K562 (cell line): ENCODE measurements around the gene SLC19A2. TPM values are rescaled to one million over a fixed set of nuclear protein-coding genes. Genes with fewer than 3 reads are reported as not detected.

ENCODE experiments used
- HSF4 ChIP-seq: fragments of 250-450 bp; sonication (Bioruptor Pico); IDR thresholded peaks from 2 replicates; pipeline ENCODE4 v2.1.2; 2022; ENCODE audit warnings: mild to moderate bottlenecking, moderate library complexity, borderline replicate concordance
- TRIM24 ChIP-seq, 2 experiments: fragments of 450-650 bp; IDR thresholded peaks; 2 replicates each; pipeline ENCODE4 v1.6.1; 2016
- ZNF407 ChIP-seq: fragments of 450-650 bp; IDR thresholded peaks from 2 replicates; pipeline ENCODE4 v1.6.1; 2016; ENCODE audit warnings: low read depth
- polyA plus RNA-seq, 8 experiments: library from polyadenylated mRNA; depleted of rRNA in 4 of 8; stranded (reverse) in 5 of 8; unstranded in 3 of 8; fragments of >200 nt; fragmentation: Nextera tagmentation in 2 of 8; fragmentation: Illumina TruSeq in 1 of 8; extraction: Ambion mirVana in 2 of 8; extraction: Trizol in 1 of 8; gene quantifications; 2 replicates each; pipeline versions ENCODE4 v1.2.1 to v1.2.3, GENCODE V29; 2011 to 2014; ENCODE audit warnings: inconsistent platforms in 1 of 8, missing spikeins in 1 of 8
- total RNA-seq, 7 experiments: library from RNA; depleted of rRNA in 6 of 7; stranded (reverse); fragments of >200 nt in 6 of 7; fragmentation: Illumina TruSeq in 2 of 7; extraction: Trizol in 2 of 7; gene quantifications; 2 replicates each; pipeline versions ENCODE4 v1.2.1 to v1.2.3, GENCODE V29; 2011 to 2021; ENCODE audit warnings: low replicate concordance in 1 of 7

SLC19A2 gene
- total and polyA plus RNA-seq, 9 of the 15 experiments (the other 6 are each of a cell fraction or from before 2014, with no cell fraction given): 7.4 to 42.8 (median 19.2) TPM

GRCh38 chr1:169523904-169524303, 38.2 kb upstream of the SLC19A2 start (continued):
- TF ChIP-seq ZNF407: no peak
- TF ChIP-seq HSF4: no peak
- no peak for TF ChIP-seq TRIM24 (IDR thresholded peaks at IDR 0.05)
